ENCODE results near the gene CACNA1B.
"Not testable (repeated sequence)": the region's sequence is repeated elsewhere in the genome, so short reads cannot be mapped to it uniquely, and the experiment has no call there.

DNA sequence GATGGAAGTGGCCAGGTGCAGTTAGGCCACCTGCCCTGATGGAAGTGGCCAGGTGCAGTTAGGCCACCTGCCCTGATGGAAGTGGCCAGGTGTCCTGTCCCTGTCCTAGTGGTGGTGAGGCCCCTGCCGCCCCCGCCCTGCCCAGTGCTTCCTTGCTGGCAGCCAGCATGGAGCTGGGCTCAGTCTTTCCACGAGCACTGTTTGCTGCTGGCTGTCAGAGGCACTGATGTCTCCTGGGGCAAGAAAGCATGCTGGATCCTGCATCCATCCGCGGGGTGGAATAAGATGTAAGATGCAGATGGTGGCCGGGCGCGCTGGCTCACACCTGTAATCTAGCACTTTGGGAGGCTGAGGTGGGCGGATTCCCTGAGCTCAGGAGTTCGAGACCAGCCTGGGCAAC, 141.9 kb downstream of the CACNA1B start:
- TF ChIP-seq, protein P1, sequence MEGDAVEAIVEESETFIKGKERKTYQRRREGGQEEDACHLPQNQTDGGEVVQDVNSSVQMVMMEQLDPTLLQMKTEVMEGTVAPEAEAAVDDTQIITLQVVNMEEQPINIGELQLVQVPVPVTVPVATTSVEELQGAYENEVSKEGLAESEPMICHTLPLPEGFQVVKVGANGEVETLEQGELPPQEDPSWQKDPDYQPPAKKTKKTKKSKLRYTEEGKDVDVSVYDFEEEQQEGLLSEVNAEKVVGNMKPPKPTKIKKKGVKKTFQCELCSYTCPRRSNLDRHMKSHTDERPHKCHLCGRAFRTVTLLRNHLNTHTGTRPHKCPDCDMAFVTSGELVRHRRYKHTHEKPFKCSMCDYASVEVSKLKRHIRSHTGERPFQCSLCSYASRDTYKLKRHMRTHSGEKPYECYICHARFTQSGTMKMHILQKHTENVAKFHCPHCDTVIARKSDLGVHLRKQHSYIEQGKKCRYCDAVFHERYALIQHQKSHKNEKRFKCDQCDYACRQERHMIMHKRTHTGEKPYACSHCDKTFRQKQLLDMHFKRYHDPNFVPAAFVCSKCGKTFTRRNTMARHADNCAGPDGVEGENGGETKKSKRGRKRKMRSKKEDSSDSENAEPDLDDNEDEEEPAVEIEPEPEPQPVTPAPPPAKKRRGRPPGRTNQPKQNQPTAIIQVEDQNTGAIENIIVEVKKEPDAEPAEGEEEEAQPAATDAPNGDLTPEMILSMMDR (IDR thresholded peaks at IDR 0.05) = not testable (repeated sequence)
- TF ChIP-seq, protein P2, sequence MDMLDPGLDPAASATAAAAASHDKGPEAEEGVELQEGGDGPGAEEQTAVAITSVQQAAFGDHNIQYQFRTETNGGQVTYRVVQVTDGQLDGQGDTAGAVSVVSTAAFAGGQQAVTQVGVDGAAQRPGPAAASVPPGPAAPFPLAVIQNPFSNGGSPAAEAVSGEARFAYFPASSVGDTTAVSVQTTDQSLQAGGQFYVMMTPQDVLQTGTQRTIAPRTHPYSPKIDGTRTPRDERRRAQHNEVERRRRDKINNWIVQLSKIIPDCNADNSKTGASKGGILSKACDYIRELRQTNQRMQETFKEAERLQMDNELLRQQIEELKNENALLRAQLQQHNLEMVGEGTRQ (IDR thresholded peaks at IDR 0.05; ENCODE audit: borderline replicate concordance, low read depth, low read length) = not testable (repeated sequence)
- TF ChIP-seq EP300 (IDR thresholded peaks at IDR 0.05; ENCODE audit: borderline replicate concordance in 1 of 2, low read depth in 1 of 2, low read length in 1 of 2); MAX (IDR thresholded peaks at IDR 0.05; ENCODE audit: low read depth); SMC3 (IDR thresholded peaks at IDR 0.05; ENCODE audit: low read depth, low read length); EZH2phosphoT487 (IDR thresholded peaks at IDR 0.05; ENCODE audit: borderline replicate concordance, low read depth); CHD2 (IDR thresholded peaks at IDR 0.05; ENCODE audit: low read length, partially characterized antibody); RFX5 (IDR thresholded peaks at IDR 0.05; ENCODE audit: low read length); SIN3A (IDR thresholded peaks at IDR 0.05; ENCODE audit: borderline replicate concordance, low read depth, low read length); YY1 (IDR thresholded peaks at IDR 0.05; ENCODE audit: low read depth); POLR2AphosphoS5 (IDR thresholded peaks at IDR 0.05; ENCODE audit: low read depth, low read length): not testable (repeated sequence)
- TF ChIP-seq, protein P3, sequence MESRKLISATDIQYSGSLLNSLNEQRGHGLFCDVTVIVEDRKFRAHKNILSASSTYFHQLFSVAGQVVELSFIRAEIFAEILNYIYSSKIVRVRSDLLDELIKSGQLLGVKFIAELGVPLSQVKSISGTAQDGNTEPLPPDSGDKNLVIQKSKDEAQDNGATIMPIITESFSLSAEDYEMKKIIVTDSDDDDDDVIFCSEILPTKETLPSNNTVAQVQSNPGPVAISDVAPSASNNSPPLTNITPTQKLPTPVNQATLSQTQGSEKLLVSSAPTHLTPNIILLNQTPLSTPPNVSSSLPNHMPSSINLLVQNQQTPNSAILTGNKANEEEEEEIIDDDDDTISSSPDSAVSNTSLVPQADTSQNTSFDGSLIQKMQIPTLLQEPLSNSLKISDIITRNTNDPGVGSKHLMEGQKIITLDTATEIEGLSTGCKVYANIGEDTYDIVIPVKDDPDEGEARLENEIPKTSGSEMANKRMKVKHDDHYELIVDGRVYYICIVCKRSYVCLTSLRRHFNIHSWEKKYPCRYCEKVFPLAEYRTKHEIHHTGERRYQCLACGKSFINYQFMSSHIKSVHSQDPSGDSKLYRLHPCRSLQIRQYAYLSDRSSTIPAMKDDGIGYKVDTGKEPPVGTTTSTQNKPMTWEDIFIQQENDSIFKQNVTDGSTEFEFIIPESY (IDR thresholded peaks at IDR 0.05; ENCODE audit: borderline replicate concordance, low read depth) = not testable (repeated sequence)

Measured in SK-N-SH (cell line).